SK-N-SH (cell line): Measurements from ENCODE around the gene TGDS.

Experiments
- EP300 ChIP-seq, 2 experiments: IDR thresholded peaks; 2 replicates each; pipeline versions ENCODE4 v1.4.0 to v1.6.1; 2012; ENCODE audit warnings: borderline replicate concordance in 1 of 2, low read depth in 1 of 2, low read length in 1 of 2
- FOXM1 ChIP-seq: IDR thresholded peaks from 2 replicates; pipeline ENCODE4 v1.4.0; 2012; ENCODE audit warnings: low read depth, mild to moderate bottlenecking
- JUND ChIP-seq: IDR thresholded peaks from 2 replicates; pipeline ENCODE4 v1.4.0; 2012
- MEF2A ChIP-seq: IDR thresholded peaks from 2 replicates; pipeline ENCODE4 v1.4.0; 2012; ENCODE audit warnings: low read depth, borderline replicate concordance
- RAD21 ChIP-seq: IDR thresholded peaks from 2 replicates; pipeline ENCODE4 v1.6.1; 2012; ENCODE audit warnings: mild to moderate bottlenecking, low read length
- RXRA ChIP-seq: IDR thresholded peaks from 2 replicates; pipeline ENCODE4 v1.4.0; 2012; ENCODE audit warnings: low read depth, mild to moderate bottlenecking, borderline replicate concordance
- TAF1 ChIP-seq: IDR thresholded peaks from 2 replicates; pipeline ENCODE4 v1.6.1; 2012; ENCODE audit warnings: low read depth, mild to moderate bottlenecking, low read length, moderate library complexity, borderline replicate concordance
- TF ChIP-seq, protein P1 (sequence below): fragments of 200-600 bp; sonication (generic); IDR thresholded peaks from 2 replicates; pipeline ENCODE4 v1.6.1; 2017; ENCODE audit warnings: antibody characterized with exemption, mild to moderate bottlenecking, moderate library complexity
- TF ChIP-seq, protein P2 (sequence below): IDR thresholded peaks from 2 replicates; pipeline ENCODE4 v1.4.0; 2012; ENCODE audit warnings: low read depth, borderline replicate concordance
- TF ChIP-seq, protein P3 (sequence below): fragments of 150-350 bp; IDR thresholded peaks from 2 replicates; pipeline ENCODE4 v1.6.1; 2017; ENCODE audit warnings: antibody characterized with exemption, low read length, low read depth, borderline replicate concordance

- no peak for TF ChIP-seq FOXM1
- TF ChIP-seq, protein P1, sequence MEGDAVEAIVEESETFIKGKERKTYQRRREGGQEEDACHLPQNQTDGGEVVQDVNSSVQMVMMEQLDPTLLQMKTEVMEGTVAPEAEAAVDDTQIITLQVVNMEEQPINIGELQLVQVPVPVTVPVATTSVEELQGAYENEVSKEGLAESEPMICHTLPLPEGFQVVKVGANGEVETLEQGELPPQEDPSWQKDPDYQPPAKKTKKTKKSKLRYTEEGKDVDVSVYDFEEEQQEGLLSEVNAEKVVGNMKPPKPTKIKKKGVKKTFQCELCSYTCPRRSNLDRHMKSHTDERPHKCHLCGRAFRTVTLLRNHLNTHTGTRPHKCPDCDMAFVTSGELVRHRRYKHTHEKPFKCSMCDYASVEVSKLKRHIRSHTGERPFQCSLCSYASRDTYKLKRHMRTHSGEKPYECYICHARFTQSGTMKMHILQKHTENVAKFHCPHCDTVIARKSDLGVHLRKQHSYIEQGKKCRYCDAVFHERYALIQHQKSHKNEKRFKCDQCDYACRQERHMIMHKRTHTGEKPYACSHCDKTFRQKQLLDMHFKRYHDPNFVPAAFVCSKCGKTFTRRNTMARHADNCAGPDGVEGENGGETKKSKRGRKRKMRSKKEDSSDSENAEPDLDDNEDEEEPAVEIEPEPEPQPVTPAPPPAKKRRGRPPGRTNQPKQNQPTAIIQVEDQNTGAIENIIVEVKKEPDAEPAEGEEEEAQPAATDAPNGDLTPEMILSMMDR = no peak
- peak; percentile 6; the same call in 1 of the 2 replicates for TF ChIP-seq RXRA
- TF ChIP-seq JUND = no peak
- TF ChIP-seq MEF2A = no peak
- TF ChIP-seq, protein P2, sequence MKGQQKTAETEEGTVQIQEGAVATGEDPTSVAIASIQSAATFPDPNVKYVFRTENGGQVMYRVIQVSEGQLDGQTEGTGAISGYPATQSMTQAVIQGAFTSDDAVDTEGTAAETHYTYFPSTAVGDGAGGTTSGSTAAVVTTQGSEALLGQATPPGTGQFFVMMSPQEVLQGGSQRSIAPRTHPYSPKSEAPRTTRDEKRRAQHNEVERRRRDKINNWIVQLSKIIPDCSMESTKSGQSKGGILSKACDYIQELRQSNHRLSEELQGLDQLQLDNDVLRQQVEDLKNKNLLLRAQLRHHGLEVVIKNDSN = no peak
- TF ChIP-seq, protein P3, sequence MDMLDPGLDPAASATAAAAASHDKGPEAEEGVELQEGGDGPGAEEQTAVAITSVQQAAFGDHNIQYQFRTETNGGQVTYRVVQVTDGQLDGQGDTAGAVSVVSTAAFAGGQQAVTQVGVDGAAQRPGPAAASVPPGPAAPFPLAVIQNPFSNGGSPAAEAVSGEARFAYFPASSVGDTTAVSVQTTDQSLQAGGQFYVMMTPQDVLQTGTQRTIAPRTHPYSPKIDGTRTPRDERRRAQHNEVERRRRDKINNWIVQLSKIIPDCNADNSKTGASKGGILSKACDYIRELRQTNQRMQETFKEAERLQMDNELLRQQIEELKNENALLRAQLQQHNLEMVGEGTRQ = no peak
- no peak for TF ChIP-seq RAD21
- TF ChIP-seq EP300 (IDR thresholded peaks at IDR 0.05; ENCODE audit: borderline replicate concordance in 1 of 2, low read depth in 1 of 2, low read length in 1 of 2) = no peak; a peak in 1 of 4 replicates
- peak; percentile 10 for TF ChIP-seq TAF1
Observed at GRCh38 chr13:94549232-94550061, 46.5 kb downstream of the TGDS start.
